Neutrophil (primary cell): Measurements from ENCODE around the gene DNAH10.

Source experiments
- H3K27ac ChIP-seq: fragments of 200-600 bp; sonication (generic); 2 replicates; pipeline ENCODE4 v1.5.1; 2016; ENCODE audit warnings: mild to moderate bottlenecking, moderate library complexity
- H3K27me3 ChIP-seq: fragments of 200-600 bp; sonication (generic); 2 replicates; pipeline ENCODE4 v1.6.0; 2016; ENCODE audit warnings: mild to moderate bottlenecking
- H3K36me3 ChIP-seq: fragments of 200-600 bp; sonication (generic); 2 replicates; pipeline ENCODE4 v1.5.1; 2017
- H3K4me1 ChIP-seq, 2 experiments: fragments of 200-600 bp in 1 of 2; sonication (generic) in 1 of 2; 1 replicate in 1 of 2; 2 replicates in 1 of 2; pipeline versions ENCODE4 v1.5.1 to v1.6.1; 2013 to 2016; ENCODE audit warnings: low read depth in 1 of 2, low read length in 1 of 2, mild to moderate bottlenecking in 1 of 2, moderate library complexity in 1 of 2; ENCODE audit not compliant: control insufficient read depth in 1 of 2, insufficient read depth in 1 of 2
- H3K4me3 ChIP-seq, 2 experiments: fragments of 200-600 bp in 1 of 2; sonication (generic) in 1 of 2; 1 replicate in 1 of 2; 2 replicates in 1 of 2; pipeline ENCODE4 v1.5.1; 2013 to 2016; ENCODE audit warnings: low read depth in 1 of 2, low read length in 1 of 2, mild to moderate bottlenecking in 1 of 2, moderate library complexity in 1 of 2
- H3K9me3 ChIP-seq: fragments of 200-600 bp; sonication (generic); 2 replicates; pipeline ENCODE4 v1.5.1; 2016
- CTCF ChIP-seq: fragments of 200-600 bp; sonication (generic); IDR thresholded peaks from 2 replicates; pipeline ENCODE4 v1.5.1; 2016; ENCODE audit warnings: antibody characterized with exemption

The DNAH10 gene, protein sequence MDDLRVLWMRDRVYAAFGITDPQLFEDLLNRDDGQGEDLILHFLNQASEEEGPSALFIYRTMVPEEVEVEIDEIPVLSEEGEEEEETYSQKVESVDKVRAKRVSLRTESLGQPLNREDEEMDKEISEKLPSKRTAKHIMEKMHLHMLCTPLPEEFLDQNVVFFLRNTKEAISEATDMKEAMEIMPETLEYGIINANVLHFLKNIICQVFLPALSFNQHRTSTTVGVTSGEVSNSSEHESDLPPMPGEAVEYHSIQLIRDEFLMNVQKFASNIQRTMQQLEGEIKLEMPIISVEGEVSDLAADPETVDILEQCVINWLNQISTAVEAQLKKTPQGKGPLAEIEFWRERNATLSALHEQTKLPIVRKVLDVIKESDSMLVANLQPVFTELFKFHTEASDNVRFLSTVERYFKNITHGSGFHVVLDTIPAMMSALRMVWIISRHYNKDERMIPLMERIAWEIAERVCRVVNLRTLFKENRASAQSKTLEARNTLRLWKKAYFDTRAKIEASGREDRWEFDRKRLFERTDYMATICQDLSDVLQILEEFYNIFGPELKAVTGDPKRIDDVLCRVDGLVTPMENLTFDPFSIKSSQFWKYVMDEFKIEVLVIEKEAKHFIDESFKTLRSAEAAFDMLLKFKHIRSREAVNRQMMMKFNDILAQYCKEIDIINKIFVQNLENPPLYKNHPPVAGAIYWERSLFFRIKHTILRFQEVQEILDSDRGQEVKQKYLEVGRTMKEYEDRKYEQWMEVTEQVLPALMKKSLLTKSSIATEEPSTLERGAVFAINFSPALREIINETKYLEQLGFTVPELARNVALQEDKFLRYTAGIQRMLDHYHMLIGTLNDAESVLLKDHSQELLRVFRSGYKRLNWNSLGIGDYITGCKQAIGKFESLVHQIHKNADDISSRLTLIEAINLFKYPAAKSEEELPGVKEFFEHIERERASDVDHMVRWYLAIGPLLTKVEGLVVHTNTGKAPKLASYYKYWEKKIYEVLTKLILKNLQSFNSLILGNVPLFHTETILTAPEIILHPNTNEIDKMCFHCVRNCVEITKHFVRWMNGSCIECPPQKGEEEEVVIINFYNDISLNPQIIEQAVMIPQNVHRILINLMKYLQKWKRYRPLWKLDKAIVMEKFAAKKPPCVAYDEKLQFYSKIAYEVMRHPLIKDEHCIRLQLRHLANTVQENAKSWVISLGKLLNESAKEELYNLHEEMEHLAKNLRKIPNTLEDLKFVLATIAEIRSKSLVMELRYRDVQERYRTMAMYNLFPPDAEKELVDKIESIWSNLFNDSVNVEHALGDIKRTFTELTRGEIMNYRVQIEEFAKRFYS (N-terminal part only)

GRCh38 chr12:123761841-123762714 is at the start of gene DNAH10:
Gene DNAH10 (plus strand): TSS chr12:123762301. CDS start chr12:123762337, 36 bp downstream.
- peak within 1 kb of the TSS; percentile 67 for H3K27ac ChIP-seq
- TF ChIP-seq CTCF, result no peak
- H3K9me3 ChIP-seq, result no peaks in the 10 kb centered on the region
- peaks cover 6% of the 10 kb centered on the region for H3K36me3 ChIP-seq
- peaks cover 7 to 18% of the 10 kb centered on the region in 2 experiments for H3K4me1 ChIP-seq
- peak within 1 kb of the TSS; percentile 68 to 72 for H3K4me3 ChIP-seq
- H3K27me3 ChIP-seq, result peaks cover 50% of the 10 kb centered on the region

DNA sequence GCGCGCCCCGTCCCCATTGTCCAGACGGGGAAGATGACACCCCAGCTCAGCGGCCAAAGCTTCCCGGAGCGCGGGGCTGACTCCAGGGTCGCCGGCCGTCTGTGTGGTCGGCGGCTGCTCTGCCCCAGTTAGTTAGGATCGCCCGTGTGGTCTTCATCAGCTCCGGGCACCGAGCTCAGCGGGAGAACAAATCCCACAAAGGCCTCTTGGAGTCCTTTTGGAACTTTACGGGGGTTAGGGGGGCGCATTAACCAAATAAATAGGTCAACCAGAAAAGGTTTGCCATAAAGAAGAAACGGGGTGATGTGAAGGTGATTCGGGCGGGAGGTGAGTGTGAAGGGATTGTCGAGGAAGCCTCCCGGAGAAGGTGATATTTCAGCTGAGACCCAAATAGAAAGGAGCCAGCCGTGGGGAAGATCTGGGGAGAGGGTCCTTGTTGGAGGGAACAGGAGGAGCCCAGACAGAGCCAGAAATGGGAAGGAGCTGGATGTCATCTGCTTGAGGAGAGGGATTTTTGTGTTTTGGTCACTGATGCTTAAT is 49.3 kb upstream of the DNAH10 start:
- H3K27ac ChIP-seq, result peak overlapping the region; percentile 54
- no peaks in the 10 kb centered on the region for H3K36me3 ChIP-seq
- TF ChIP-seq CTCF, result no peak
- H3K9me3 ChIP-seq, result no peaks in the 10 kb centered on the region
- peaks cover 8% of the 10 kb centered on the region for H3K27me3 ChIP-seq
- H3K4me3 ChIP-seq, result peak overlapping the region; percentile 91 to 95
- H3K4me1 ChIP-seq, result peaks cover 20 to 27% of the 10 kb centered on the region in 2 experiments

DNA sequence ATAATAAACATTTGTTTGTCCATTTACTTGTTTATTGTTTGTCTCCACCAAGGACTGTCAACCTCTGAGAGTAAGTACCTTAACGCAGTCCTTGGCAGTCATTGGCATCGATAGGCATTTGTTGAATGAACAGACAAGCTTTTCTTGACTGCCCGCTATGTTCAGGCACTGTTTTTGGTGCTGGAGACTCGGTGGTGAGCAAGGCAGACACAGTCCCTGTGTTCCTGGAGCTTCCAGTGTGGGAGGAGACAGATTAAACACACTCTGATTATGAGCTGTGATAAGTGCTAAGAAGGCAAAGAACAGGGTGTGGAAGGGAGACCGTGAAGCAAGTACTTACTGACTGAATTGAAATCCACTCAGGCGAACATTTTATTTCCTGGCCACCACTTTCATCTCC is 48.7 kb upstream of the DNAH10 start:
- H3K9me3 ChIP-seq, result no peaks in the 10 kb centered on the region
- H3K36me3 ChIP-seq, result no peaks in the 10 kb centered on the region
- H3K27me3 ChIP-seq, result peaks cover 8% of the 10 kb centered on the region
- peaks cover 20 to 27% of the 10 kb centered on the region in 2 experiments for H3K4me1 ChIP-seq
- H3K27ac ChIP-seq, result no peak overlapping the region
- no peak for TF ChIP-seq CTCF
- H3K4me3 ChIP-seq, result peak overlapping the region in 1 of 2 experiments; percentile 95

- H3K36me3 ChIP-seq, result no peaks in the 10 kb centered on the region
- no peak overlapping the region for H3K27ac ChIP-seq
- H3K27me3 ChIP-seq, result peaks cover 8% of the 10 kb centered on the region
- H3K4me3 ChIP-seq, result no peak overlapping the region
- H3K4me1 ChIP-seq, result peaks cover 20 to 27% of the 10 kb centered on the region in 2 experiments
- no peak for TF ChIP-seq CTCF
- no peaks in the 10 kb centered on the region for H3K9me3 ChIP-seq
Measured at GRCh38 chr12:123713823-123714585, 48.1 kb upstream of the DNAH10 start.
